ENCODE data around the gene FGD5. TPM values are rescaled to one million over a fixed set of nuclear protein-coding genes. Genes with fewer than 3 reads are reported as not detected.

FGD5 gene
- total and polyA plus RNA-seq, 9 of the 15 experiments (the other 6 are each of a cell fraction or from before 2014, with no cell fraction given) = 0.18 TPM; not detected in 8

DNA sequence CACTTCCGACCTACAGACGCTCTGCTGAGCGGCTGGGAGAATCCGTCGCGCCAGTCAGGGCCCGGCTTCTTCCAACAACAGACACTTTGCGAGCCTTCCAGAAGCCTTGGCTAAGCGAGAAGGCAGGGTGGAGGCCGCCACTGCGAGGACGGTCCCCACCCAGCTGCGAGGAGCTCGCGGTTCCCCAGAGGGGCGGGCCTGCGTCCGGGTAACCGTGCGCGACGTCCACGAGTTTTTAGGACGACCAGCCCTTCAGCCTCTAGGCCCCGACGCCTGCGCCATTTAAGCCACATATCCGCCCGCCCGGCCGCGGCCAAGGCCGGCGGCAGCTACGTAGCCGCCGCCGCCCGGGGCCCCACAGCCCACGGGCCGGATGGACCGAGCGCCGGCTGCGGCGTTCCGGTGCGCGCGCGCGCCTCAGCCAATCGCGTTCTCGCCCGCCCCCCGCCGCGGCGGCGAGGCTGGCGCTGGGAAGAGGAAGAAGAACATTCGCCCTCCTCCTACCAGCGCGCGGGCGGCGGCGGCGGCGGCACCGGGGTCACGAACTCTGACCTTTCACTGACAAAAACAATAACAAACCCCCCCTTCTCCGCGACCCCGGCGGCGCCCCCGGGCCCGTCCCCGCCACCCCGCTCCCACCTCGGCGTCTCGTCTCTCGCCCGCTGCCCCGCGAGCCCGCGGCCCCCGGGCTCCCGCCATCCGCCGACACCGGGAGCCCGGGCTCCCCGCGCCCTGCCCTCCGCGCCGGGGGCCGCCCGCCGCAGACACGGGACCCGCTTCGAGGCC lies 128.5 kb downstream of the FGD5 start, which contains the start of gene NR2C2 (continued):
- TF ChIP-seq, protein P1, sequence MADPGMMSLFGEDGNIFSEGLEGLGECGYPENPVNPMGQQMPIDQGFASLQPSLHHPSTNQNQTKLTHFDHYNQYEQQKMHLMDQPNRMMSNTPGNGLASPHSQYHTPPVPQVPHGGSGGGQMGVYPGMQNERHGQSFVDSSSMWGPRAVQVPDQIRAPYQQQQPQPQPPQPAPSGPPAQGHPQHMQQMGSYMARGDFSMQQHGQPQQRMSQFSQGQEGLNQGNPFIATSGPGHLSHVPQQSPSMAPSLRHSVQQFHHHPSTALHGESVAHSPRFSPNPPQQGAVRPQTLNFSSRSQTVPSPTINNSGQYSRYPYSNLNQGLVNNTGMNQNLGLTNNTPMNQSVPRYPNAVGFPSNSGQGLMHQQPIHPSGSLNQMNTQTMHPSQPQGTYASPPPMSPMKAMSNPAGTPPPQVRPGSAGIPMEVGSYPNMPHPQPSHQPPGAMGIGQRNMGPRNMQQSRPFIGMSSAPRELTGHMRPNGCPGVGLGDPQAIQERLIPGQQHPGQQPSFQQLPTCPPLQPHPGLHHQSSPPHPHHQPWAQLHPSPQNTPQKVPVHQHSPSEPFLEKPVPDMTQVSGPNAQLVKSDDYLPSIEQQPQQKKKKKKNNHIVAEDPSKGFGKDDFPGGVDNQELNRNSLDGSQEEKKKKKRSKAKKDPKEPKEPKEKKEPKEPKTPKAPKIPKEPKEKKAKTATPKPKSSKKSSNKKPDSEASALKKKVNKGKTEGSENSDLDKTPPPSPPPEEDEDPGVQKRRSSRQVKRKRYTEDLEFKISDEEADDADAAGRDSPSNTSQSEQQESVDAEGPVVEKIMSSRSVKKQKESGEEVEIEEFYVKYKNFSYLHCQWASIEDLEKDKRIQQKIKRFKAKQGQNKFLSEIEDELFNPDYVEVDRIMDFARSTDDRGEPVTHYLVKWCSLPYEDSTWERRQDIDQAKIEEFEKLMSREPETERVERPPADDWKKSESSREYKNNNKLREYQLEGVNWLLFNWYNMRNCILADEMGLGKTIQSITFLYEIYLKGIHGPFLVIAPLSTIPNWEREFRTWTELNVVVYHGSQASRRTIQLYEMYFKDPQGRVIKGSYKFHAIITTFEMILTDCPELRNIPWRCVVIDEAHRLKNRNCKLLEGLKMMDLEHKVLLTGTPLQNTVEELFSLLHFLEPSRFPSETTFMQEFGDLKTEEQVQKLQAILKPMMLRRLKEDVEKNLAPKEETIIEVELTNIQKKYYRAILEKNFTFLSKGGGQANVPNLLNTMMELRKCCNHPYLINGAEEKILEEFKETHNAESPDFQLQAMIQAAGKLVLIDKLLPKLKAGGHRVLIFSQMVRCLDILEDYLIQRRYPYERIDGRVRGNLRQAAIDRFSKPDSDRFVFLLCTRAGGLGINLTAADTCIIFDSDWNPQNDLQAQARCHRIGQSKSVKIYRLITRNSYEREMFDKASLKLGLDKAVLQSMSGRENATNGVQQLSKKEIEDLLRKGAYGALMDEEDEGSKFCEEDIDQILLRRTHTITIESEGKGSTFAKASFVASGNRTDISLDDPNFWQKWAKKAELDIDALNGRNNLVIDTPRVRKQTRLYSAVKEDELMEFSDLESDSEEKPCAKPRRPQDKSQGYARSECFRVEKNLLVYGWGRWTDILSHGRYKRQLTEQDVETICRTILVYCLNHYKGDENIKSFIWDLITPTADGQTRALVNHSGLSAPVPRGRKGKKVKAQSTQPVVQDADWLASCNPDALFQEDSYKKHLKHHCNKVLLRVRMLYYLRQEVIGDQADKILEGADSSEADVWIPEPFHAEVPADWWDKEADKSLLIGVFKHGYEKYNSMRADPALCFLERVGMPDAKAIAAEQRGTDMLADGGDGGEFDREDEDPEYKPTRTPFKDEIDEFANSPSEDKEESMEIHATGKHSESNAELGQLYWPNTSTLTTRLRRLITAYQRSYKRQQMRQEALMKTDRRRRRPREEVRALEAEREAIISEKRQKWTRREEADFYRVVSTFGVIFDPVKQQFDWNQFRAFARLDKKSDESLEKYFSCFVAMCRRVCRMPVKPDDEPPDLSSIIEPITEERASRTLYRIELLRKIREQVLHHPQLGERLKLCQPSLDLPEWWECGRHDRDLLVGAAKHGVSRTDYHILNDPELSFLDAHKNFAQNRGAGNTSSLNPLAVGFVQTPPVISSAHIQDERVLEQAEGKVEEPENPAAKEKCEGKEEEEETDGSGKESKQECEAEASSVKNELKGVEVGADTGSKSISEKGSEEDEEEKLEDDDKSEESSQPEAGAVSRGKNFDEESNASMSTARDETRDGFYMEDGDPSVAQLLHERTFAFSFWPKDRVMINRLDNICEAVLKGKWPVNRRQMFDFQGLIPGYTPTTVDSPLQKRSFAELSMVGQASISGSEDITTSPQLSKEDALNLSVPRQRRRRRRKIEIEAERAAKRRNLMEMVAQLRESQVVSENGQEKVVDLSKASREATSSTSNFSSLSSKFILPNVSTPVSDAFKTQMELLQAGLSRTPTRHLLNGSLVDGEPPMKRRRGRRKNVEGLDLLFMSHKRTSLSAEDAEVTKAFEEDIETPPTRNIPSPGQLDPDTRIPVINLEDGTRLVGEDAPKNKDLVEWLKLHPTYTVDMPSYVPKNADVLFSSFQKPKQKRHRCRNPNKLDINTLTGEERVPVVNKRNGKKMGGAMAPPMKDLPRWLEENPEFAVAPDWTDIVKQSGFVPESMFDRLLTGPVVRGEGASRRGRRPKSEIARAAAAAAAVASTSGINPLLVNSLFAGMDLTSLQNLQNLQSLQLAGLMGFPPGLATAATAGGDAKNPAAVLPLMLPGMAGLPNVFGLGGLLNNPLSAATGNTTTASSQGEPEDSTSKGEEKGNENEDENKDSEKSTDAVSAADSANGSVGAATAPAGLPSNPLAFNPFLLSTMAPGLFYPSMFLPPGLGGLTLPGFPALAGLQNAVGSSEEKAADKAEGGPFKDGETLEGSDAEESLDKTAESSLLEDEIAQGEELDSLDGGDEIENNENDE (IDR thresholded peaks at IDR 0.05; ENCODE audit: low read depth, low read length) = no peak
- no peak for TF ChIP-seq TCFL5 (CRISPR knock-in tag; conservative IDR thresholded peaks at IDR 0.05)
- TF ChIP-seq ZNF695 (CRISPR knock-in tag; IDR thresholded peaks at IDR 0.05) = no peak
- TF ChIP-seq TAL1 (IDR thresholded peaks at IDR 0.05) = no peak
- no peak for TF ChIP-seq ILK (tag; IDR thresholded peaks at IDR 0.05; ENCODE audit: borderline replicate concordance, low read depth)
- peak; percentile 95 for TF ChIP-seq ZFX (CRISPR knock-in tag; IDR thresholded peaks at IDR 0.05)
- TF ChIP-seq TAF1 (IDR thresholded peaks at IDR 0.05; ENCODE audit: control insufficient read depth, extremely low read depth, insufficient read depth, low read length, severe bottlenecking) = peak; percentile 47
- TF ChIP-seq, protein P2, sequence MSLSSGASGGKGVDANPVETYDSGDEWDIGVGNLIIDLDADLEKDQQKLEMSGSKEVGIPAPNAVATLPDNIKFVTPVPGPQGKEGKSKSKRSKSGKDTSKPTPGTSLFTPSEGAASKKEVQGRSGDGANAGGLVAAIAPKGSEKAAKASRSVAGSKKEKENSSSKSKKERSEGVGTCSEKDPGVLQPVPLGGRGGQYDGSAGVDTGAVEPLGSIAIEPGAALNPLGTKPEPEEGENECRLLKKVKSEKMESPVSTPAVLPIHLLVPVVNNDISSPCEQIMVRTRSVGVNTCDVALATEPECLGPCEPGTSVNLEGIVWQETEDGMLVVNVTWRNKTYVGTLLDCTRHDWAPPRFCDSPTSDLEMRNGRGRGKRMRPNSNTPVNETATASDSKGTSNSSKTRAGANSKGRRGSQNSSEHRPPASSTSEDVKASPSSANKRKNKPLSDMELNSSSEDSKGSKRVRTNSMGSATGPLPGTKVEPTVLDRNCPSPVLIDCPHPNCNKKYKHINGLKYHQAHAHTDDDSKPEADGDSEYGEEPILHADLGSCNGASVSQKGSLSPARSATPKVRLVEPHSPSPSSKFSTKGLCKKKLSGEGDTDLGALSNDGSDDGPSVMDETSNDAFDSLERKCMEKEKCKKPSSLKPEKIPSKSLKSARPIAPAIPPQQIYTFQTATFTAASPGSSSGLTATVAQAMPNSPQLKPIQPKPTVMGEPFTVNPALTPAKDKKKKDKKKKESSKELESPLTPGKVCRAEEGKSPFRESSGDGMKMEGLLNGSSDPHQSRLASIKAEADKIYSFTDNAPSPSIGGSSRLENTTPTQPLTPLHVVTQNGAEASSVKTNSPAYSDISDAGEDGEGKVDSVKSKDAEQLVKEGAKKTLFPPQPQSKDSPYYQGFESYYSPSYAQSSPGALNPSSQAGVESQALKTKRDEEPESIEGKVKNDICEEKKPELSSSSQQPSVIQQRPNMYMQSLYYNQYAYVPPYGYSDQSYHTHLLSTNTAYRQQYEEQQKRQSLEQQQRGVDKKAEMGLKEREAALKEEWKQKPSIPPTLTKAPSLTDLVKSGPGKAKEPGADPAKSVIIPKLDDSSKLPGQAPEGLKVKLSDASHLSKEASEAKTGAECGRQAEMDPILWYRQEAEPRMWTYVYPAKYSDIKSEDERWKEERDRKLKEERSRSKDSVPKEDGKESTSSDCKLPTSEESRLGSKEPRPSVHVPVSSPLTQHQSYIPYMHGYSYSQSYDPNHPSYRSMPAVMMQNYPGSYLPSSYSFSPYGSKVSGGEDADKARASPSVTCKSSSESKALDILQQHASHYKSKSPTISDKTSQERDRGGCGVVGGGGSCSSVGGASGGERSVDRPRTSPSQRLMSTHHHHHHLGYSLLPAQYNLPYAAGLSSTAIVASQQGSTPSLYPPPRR (CRISPR knock-in tag; IDR thresholded peaks at IDR 0.05; ENCODE audit: borderline replicate concordance) = no peak
- peak; percentile 30; the same call in 1 of the 2 replicates for TF ChIP-seq NCOR1 (IDR thresholded peaks at IDR 0.05)
- no peak for TF ChIP-seq MECOM (CRISPR knock-in tag; IDR thresholded peaks at IDR 0.05)
- TF ChIP-seq KAT2B (IDR thresholded peaks at IDR 0.05; ENCODE audit: low read depth, low read length) = no peak

Data from K562 (cell line).